Neural progenitor cell (in vitro differentiated cells): ENCODE measurements around the gene GALNS.

Experiments
- EZH2phosphoT487 ChIP-seq: fragments of 200-600 bp; sonication (generic); IDR thresholded peaks from 2 replicates; pipeline ENCODE4 v1.6.1; 2017; ENCODE audit warnings: antibody characterized with exemption
- TF ChIP-seq, protein P1 (sequence below): fragments of 200-600 bp; sonication (generic); IDR thresholded peaks from 2 replicates; pipeline ENCODE4 v1.5.1; 2017; ENCODE audit warnings: antibody characterized with exemption, mild to moderate bottlenecking

GRCh38 chr16:88886420-88886844, 29.7 kb upstream of the GALNS start:
- TF ChIP-seq, protein P1, sequence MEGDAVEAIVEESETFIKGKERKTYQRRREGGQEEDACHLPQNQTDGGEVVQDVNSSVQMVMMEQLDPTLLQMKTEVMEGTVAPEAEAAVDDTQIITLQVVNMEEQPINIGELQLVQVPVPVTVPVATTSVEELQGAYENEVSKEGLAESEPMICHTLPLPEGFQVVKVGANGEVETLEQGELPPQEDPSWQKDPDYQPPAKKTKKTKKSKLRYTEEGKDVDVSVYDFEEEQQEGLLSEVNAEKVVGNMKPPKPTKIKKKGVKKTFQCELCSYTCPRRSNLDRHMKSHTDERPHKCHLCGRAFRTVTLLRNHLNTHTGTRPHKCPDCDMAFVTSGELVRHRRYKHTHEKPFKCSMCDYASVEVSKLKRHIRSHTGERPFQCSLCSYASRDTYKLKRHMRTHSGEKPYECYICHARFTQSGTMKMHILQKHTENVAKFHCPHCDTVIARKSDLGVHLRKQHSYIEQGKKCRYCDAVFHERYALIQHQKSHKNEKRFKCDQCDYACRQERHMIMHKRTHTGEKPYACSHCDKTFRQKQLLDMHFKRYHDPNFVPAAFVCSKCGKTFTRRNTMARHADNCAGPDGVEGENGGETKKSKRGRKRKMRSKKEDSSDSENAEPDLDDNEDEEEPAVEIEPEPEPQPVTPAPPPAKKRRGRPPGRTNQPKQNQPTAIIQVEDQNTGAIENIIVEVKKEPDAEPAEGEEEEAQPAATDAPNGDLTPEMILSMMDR = no peak
- no peak for TF ChIP-seq EZH2phosphoT487
